Panc1 (cell line): ENCODE measurements around the gene GAS2. TPM values are rescaled to one million over a fixed set of nuclear protein-coding genes. Genes with fewer than 3 reads are reported as not detected.

Source experiments
- ATAC-seq: fragments of 200-7000 bp; cut with Tn5 transposase; 2 replicates; pipeline ENCODE4 v1.9.1; 2020; ENCODE audit warnings: mild to moderate bottlenecking, moderate library complexity
- BruUV-seq: library from RNA; stranded (reverse); fragments of 400-500 nt; replicated peaks from 2 replicates; lab custom pipeline; 2021; lab: Mats Ljungman, UMichigan
- CTCF ChIA-PET: fragments of 300-600 bp; sonication (Branson Sonifier 250); formaldehyde crosslinking; loops from one replicate; lab custom pipeline; 2022; ENCODE audit warnings: antibody characterized with exemption; lab: Charles Lee
- POLR2A ChIA-PET: fragments of 300-600 bp; sonication (Branson Sonifier 250); formaldehyde crosslinking; loops from one replicate; lab custom pipeline; 2022; ENCODE audit warnings: antibody characterized with exemption; lab: Charles Lee
- DNase-seq: peaks from one replicate; pipeline ENCODE4 v3.0.0-alpha.2; 2010; ENCODE audit warnings: low read depth, low spot score
- H3K27ac ChIP-seq: 2 replicates; pipeline ENCODE4 v1.5.1; 2011; ENCODE audit warnings: mild to moderate bottlenecking, low read length, inconsistent platforms
- H3K27me3 ChIP-seq: fragments of 200-500 bp; sonication (Bioruptor generic); 2 replicates; pipeline ENCODE4 v1.6.0; 2014; ENCODE audit warnings: low read length, inconsistent platforms; ENCODE audit not compliant: control insufficient read depth, insufficient read depth
- H3K36me3 ChIP-seq: fragments of 200-500 bp; sonication (Bioruptor generic); 2 replicates; pipeline ENCODE4 v1.5.1; 2014; ENCODE audit warnings: inconsistent platforms, mild to moderate bottlenecking, low read length, moderate library complexity; ENCODE audit not compliant: control insufficient read depth, insufficient read depth
- H3K4me1 ChIP-seq: 2 replicates; pipeline ENCODE4 v1.5.1; 2011; ENCODE audit warnings: inconsistent platforms, mild to moderate bottlenecking, low read length, moderate library complexity; ENCODE audit not compliant: control insufficient read depth, insufficient read depth
- H3K4me3 ChIP-seq, 2 experiments: 2 replicates each; pipeline ENCODE4 v1.5.1; 2011 to 2012; ENCODE audit warnings: low read depth in 2 of 2, low read length in 2 of 2, mild to moderate bottlenecking in 2 of 2, inconsistent platforms in 1 of 2, moderate library complexity in 1 of 2
- H3K9me3 ChIP-seq: fragments of 200-500 bp; sonication (Bioruptor generic); 2 replicates; pipeline ENCODE4 v1.5.1; 2014; ENCODE audit warnings: low read depth, mild to moderate bottlenecking, inconsistent platforms, low read length, moderate library complexity; ENCODE audit not compliant: control insufficient read depth, insufficient read depth
- CTCF ChIP-seq: fragments of 450-650 bp; IDR thresholded peaks from 2 replicates; pipeline ENCODE4 v1.5.1; 2017; ENCODE audit warnings: mild to moderate bottlenecking
- POLR2AphosphoS5 ChIP-seq: IDR thresholded peaks from 2 replicates; pipeline ENCODE4 v1.6.1; 2012; ENCODE audit warnings: mild to moderate bottlenecking, low read depth, low read length, moderate library complexity
- REST ChIP-seq, 2 experiments: IDR thresholded peaks; 2 replicates each; pipeline ENCODE4 v1.6.1; 2011 to 2012; ENCODE audit warnings: low read depth in 2 of 2, control low read depth in 1 of 2, low read length in 1 of 2, mild to moderate bottlenecking in 1 of 2, moderate library complexity in 1 of 2; ENCODE audit not compliant: insufficient read depth in 1 of 2
- SIN3A ChIP-seq: IDR thresholded peaks from 2 replicates; pipeline ENCODE4 v1.6.1; 2012; ENCODE audit warnings: low read depth, mild to moderate bottlenecking, low read length, moderate library complexity, borderline replicate concordance; ENCODE audit not compliant: insufficient read depth
- TCF7L2 ChIP-seq: IDR thresholded peaks from 2 replicates; pipeline ENCODE4 v1.6.1; 2011; ENCODE audit warnings: mild to moderate bottlenecking, low read depth, low read length, inconsistent platforms
- in situ Hi-C: cut with HindIII; loops from 2 replicates; pipeline ENCODE4 v1.10.0; 2016; ENCODE audit warnings: low sequenced_read_pairs, low pct_unique_long_range_greater_than_20kb
- intact Hi-C: fragments of 100-400 bp; cut with micrococcal nuclease; formaldehyde crosslinking; loops from one replicate; pipeline ENCODE4 v1.10.0; 2022; ENCODE audit not compliant: unreplicated experiment
- total RNA-seq: library from RNA; stranded (reverse); gene quantifications from one replicate; pipeline ENCODE4 v1.2.1, GENCODE V29; 2021; ENCODE audit not compliant: unreplicated experiment

GAS2 gene
- total RNA-seq, 1 experiment from 2014 or later = 0.87 TPM

DNA sequence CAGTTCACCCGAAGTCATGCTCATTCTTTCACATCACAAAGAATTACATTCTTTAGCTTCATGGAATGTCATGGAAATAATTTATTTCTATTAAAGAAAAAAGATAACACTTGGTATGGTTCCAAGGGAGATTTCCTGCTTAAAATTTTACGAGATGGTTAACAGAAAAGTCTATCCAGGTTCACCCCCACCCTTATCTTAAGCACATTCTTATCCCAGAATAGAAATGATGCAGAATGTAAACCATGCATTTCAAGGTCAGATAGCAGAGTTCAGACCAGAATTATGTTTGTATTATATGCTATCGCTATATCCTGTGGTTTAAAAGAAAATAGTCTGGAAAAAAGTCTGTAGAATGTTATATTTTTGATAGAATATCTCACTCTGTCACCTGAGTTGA is 58.7 kb downstream of the GAS2 start:
- intact Hi-C loops = no loop called here
- Histone ChIP-seq H3K4me1 (no peaks in the 10 kb centered on the region), H3K27ac (no peak overlapping the region), H3K36me3 (no peaks in the 10 kb centered on the region), H3K27me3 (no peaks in the 10 kb centered on the region), H3K4me3 (no peak overlapping the region), H3K9me3 (no peaks in the 10 kb centered on the region)
- CTCF ChIA-PET = no interaction called here
- no peak for TF ChIP-seq CTCF
- no peak for TF ChIP-seq TCF7L2
- no peak for TF ChIP-seq REST (IDR thresholded peaks at IDR 0.05; ENCODE audit: insufficient read depth in 1 of 2, low read depth in 2 of 2, low read length in 1 of 2)
- no peak for TF ChIP-seq POLR2AphosphoS5
- no peak for TF ChIP-seq SIN3A
- in situ Hi-C loops = no loop called here
- ATAC-seq (no peak), DNase-seq (no peak)
- no TSS peak for BruUV-seq
- POLR2A ChIA-PET = no interaction called here

GRCh38 chr11:22728600-22729389 is 62.4 kb downstream of the GAS2 start:
- no peaks in the 10 kb centered on the region for H3K9me3 ChIP-seq
- H3K27me3 ChIP-seq = no peaks in the 10 kb centered on the region
- no peak overlapping the region for H3K27ac ChIP-seq
- in situ Hi-C loops = no loop called here
- TF ChIP-seq CTCF = no peak
- intact Hi-C loops = no loop called here
- H3K4me1 ChIP-seq = no peaks in the 10 kb centered on the region
- BruUV-seq = no TSS peak
- POLR2A ChIA-PET = no interaction called here
- H3K4me3 ChIP-seq = no peak overlapping the region
- H3K36me3 ChIP-seq = no peaks in the 10 kb centered on the region
- CTCF ChIA-PET = no interaction called here
- DNase-seq (no peak), ATAC-seq (no peak)
